ENCODE measurements around the gene NR2C1.

Gene NR2C1

DNA sequence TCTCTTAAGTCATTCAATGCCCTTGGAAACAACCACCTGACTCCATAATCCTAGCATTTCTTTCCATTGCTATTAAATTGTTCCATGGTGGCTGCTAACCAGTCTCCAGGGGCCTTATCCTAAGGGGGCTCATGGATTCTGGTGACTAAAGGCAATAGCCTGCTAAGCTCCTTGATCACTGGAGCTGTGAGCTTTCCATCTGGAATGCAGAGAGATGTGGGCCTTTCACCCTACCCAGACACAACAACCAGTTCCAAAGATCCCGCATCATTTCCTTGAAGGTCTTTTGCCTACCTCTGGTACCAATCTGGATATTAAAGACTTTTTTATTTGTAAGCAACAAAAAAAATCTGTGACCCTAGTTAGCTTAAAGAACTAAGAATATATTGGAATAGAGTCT is 102.9 kb downstream of the NR2C1 start:
- no peak for DNase-seq (ENCODE audit: low read depth)
- TF ChIP-seq, protein P1, sequence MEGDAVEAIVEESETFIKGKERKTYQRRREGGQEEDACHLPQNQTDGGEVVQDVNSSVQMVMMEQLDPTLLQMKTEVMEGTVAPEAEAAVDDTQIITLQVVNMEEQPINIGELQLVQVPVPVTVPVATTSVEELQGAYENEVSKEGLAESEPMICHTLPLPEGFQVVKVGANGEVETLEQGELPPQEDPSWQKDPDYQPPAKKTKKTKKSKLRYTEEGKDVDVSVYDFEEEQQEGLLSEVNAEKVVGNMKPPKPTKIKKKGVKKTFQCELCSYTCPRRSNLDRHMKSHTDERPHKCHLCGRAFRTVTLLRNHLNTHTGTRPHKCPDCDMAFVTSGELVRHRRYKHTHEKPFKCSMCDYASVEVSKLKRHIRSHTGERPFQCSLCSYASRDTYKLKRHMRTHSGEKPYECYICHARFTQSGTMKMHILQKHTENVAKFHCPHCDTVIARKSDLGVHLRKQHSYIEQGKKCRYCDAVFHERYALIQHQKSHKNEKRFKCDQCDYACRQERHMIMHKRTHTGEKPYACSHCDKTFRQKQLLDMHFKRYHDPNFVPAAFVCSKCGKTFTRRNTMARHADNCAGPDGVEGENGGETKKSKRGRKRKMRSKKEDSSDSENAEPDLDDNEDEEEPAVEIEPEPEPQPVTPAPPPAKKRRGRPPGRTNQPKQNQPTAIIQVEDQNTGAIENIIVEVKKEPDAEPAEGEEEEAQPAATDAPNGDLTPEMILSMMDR (IDR thresholded peaks at IDR 0.05; ENCODE audit: insufficient read depth, low read depth, low read length, missing control alignments): no peak
- H3K4me3 ChIP-seq (ENCODE audit: low read length): no peak overlapping the region

Measured in epithelial cell of esophagus (primary cell).